Measurements from ENCODE around the gene ANKDD1A.

ANKDD1A gene

GRCh38 chr15:64926661-64927060 is 15.0 kb downstream of the ANKDD1A start:
- H3K36me3 Mint-ChIP-seq (ENCODE audit: low read depth): peaks cover 4% of the 10 kb centered on the region
- no peaks in the 10 kb centered on the region for H3K27me3 Mint-ChIP-seq
- H3K4me1 Mint-ChIP-seq (ENCODE audit: low read depth): peaks cover 3% of the 10 kb centered on the region
- H3K4me3 Mint-ChIP-seq: no peak overlapping the region
- H3K9me3 Mint-ChIP-seq: no peaks in the 10 kb centered on the region
- no peak overlapping the region for H3K27ac Mint-ChIP-seq

GRCh38 chr15:64928626-64929220 is 17.0 kb downstream of the ANKDD1A start:
- H3K36me3 Mint-ChIP-seq (ENCODE audit: low read depth): peaks cover 4% of the 10 kb centered on the region
- peaks cover 3% of the 10 kb centered on the region for H3K4me1 Mint-ChIP-seq (ENCODE audit: low read depth)
- no peaks in the 10 kb centered on the region for H3K27me3 Mint-ChIP-seq
- no peaks in the 10 kb centered on the region for H3K9me3 Mint-ChIP-seq
- H3K4me3 Mint-ChIP-seq: no peak overlapping the region
- H3K27ac Mint-ChIP-seq: no peak overlapping the region

GRCh38 chr15:64930019-64930652 is 18.4 kb downstream of the ANKDD1A start:
- Mint-ChIP-seq H3K4me3 (no peak overlapping the region), H3K9me3 (no peaks in the 10 kb centered on the region), H3K36me3 (ENCODE audit: low read depth) (peaks cover 4% of the 10 kb centered on the region), H3K27me3 (no peaks in the 10 kb centered on the region), H3K4me1 (ENCODE audit: low read depth) (peaks cover 3% of the 10 kb centered on the region), H3K27ac (no peak overlapping the region)

GRCh38 chr15:64930778-64931371 is 19.2 kb downstream of the ANKDD1A start:
- peak overlapping the region; percentile 48 for H3K27ac Mint-ChIP-seq
- no peak overlapping the region for H3K4me3 Mint-ChIP-seq
- no peaks in the 10 kb centered on the region for H3K27me3 Mint-ChIP-seq
- H3K4me1 Mint-ChIP-seq (ENCODE audit: low read depth): peaks cover 3% of the 10 kb centered on the region
- H3K36me3 Mint-ChIP-seq (ENCODE audit: low read depth): peaks cover 4% of the 10 kb centered on the region
- no peaks in the 10 kb centered on the region for H3K9me3 Mint-ChIP-seq

GRCh38 chr15:64931381-64931780 is 19.7 kb downstream of the ANKDD1A start:
- Mint-ChIP-seq H3K27me3 (no peaks in the 10 kb centered on the region), H3K4me1 (ENCODE audit: low read depth) (peaks cover 3% of the 10 kb centered on the region)

GRCh38 chr15:64934023-64934422 is 22.3 kb downstream of the ANKDD1A start:
- no peak overlapping the region for H3K27ac Mint-ChIP-seq
- H3K9me3 Mint-ChIP-seq: no peaks in the 10 kb centered on the region
- H3K4me3 Mint-ChIP-seq: no peak overlapping the region
- no peaks in the 10 kb centered on the region for H3K27me3 Mint-ChIP-seq
- H3K36me3 Mint-ChIP-seq (ENCODE audit: low read depth): no peaks in the 10 kb centered on the region
- no peaks in the 10 kb centered on the region for H3K4me1 Mint-ChIP-seq (ENCODE audit: low read depth)

More at GRCh38 chr15:64931381-64931780, 19.7 kb downstream of the ANKDD1A start:
- no peaks in the 10 kb centered on the region for H3K36me3 Mint-ChIP-seq (ENCODE audit: low read depth)
- no peak overlapping the region for H3K27ac Mint-ChIP-seq
- H3K9me3 Mint-ChIP-seq: no peaks in the 10 kb centered on the region
- no peak overlapping the region for H3K4me3 Mint-ChIP-seq

- H3K27me3 Mint-ChIP-seq: no peaks in the 10 kb centered on the region
- H3K4me3 Mint-ChIP-seq: no peak overlapping the region
- H3K27ac Mint-ChIP-seq: no peak overlapping the region
- no peaks in the 10 kb centered on the region for H3K4me1 Mint-ChIP-seq (ENCODE audit: low read depth)
- no peaks in the 10 kb centered on the region for H3K36me3 Mint-ChIP-seq (ENCODE audit: low read depth)
- H3K9me3 Mint-ChIP-seq: no peaks in the 10 kb centered on the region
These were observed 26.5 kb downstream of the ANKDD1A start for GRCh38 chr15:64938192-64938591.

GRCh38 chr15:64942356-64942755 is 30.7 kb downstream of the ANKDD1A start:
- Mint-ChIP-seq H3K27ac (no peak overlapping the region), H3K4me3 (no peak overlapping the region)

GRCh38 chr15:64943512-64944225 is 32.0 kb downstream of the ANKDD1A start:
- no peak overlapping the region for H3K4me3 Mint-ChIP-seq
- H3K27me3 Mint-ChIP-seq: no peaks in the 10 kb centered on the region
- H3K27ac Mint-ChIP-seq: no peak overlapping the region
- H3K36me3 Mint-ChIP-seq (ENCODE audit: low read depth): no peaks in the 10 kb centered on the region
- H3K4me1 Mint-ChIP-seq (ENCODE audit: low read depth): no peaks in the 10 kb centered on the region
- no peaks in the 10 kb centered on the region for H3K9me3 Mint-ChIP-seq

More at GRCh38 chr15:64942356-64942755, 30.7 kb downstream of the ANKDD1A start:
- Mint-ChIP-seq H3K9me3 (no peaks in the 10 kb centered on the region), H3K4me1 (ENCODE audit: low read depth) (no peaks in the 10 kb centered on the region), H3K36me3 (ENCODE audit: low read depth) (no peaks in the 10 kb centered on the region), H3K27me3 (no peaks in the 10 kb centered on the region)

- H3K9me3 Mint-ChIP-seq: no peaks in the 10 kb centered on the region
These were observed 33.3 kb downstream of the ANKDD1A start for GRCh38 chr15:64944961-64945360.

GRCh38 chr15:64947211-64947610 is 35.5 kb downstream of the ANKDD1A start:
- Mint-ChIP-seq H3K4me1 (ENCODE audit: low read depth) (no peaks in the 10 kb centered on the region), H3K27ac (no peak overlapping the region), H3K9me3 (no peaks in the 10 kb centered on the region), H3K4me3 (no peak overlapping the region), H3K27me3 (no peaks in the 10 kb centered on the region), H3K36me3 (ENCODE audit: low read depth) (no peaks in the 10 kb centered on the region)

More at GRCh38 chr15:64944961-64945360, 33.3 kb downstream of the ANKDD1A start:
- no peak overlapping the region for H3K4me3 Mint-ChIP-seq
- H3K27me3 Mint-ChIP-seq: no peaks in the 10 kb centered on the region
- no peaks in the 10 kb centered on the region for H3K4me1 Mint-ChIP-seq (ENCODE audit: low read depth)
- no peaks in the 10 kb centered on the region for H3K36me3 Mint-ChIP-seq (ENCODE audit: low read depth)
- no peak overlapping the region for H3K27ac Mint-ChIP-seq

- H3K27me3 Mint-ChIP-seq: no peaks in the 10 kb centered on the region
- no peak overlapping the region for H3K27ac Mint-ChIP-seq
- no peaks in the 10 kb centered on the region for H3K36me3 Mint-ChIP-seq (ENCODE audit: low read depth)
- H3K4me1 Mint-ChIP-seq (ENCODE audit: low read depth): no peaks in the 10 kb centered on the region
- no peaks in the 10 kb centered on the region for H3K9me3 Mint-ChIP-seq
- no peak overlapping the region for H3K4me3 Mint-ChIP-seq
These were observed 37.2 kb downstream of the ANKDD1A start for GRCh38 chr15:64948916-64949315.

- no peaks in the 10 kb centered on the region for H3K36me3 Mint-ChIP-seq (ENCODE audit: low read depth)
- H3K27ac Mint-ChIP-seq: no peak overlapping the region
- H3K9me3 Mint-ChIP-seq: no peaks in the 10 kb centered on the region
- no peak overlapping the region for H3K4me3 Mint-ChIP-seq
- H3K4me1 Mint-ChIP-seq (ENCODE audit: low read depth): no peaks in the 10 kb centered on the region
- H3K27me3 Mint-ChIP-seq: no peaks in the 10 kb centered on the region
These were observed 37.9 kb downstream of the ANKDD1A start for GRCh38 chr15:64949383-64950186.

- peaks cover 8% of the 10 kb centered on the region for H3K36me3 Mint-ChIP-seq (ENCODE audit: low read depth)
- H3K27ac Mint-ChIP-seq: peak overlapping the region; percentile 54
- H3K4me1 Mint-ChIP-seq (ENCODE audit: low read depth): no peaks in the 10 kb centered on the region
- H3K4me3 Mint-ChIP-seq: no peak overlapping the region
- H3K9me3 Mint-ChIP-seq: no peaks in the 10 kb centered on the region
- H3K27me3 Mint-ChIP-seq: no peaks in the 10 kb centered on the region
These were observed 39.2 kb downstream of the ANKDD1A start for GRCh38 chr15:64950888-64951287.

All from stimulated activated naive CD8-positive, alpha-beta T cell treated with anti-CD3 and anti-CD28 coated beads, Interleukin-15, Interleukin-2, amounts not matched to agents 100 ng/mL and 50 ng/mL, for 24 hours (primary cell).